HG02610 (cell line): ENCODE results near the gene KRT35.

Experiments used
- ATAC-seq: cut with Tn5 transposase; IDR thresholded peaks from one replicate; pipeline ENCODE4 v1.9.1; 2021; ENCODE audit warnings: mild to moderate bottlenecking, moderate library complexity; ENCODE audit not compliant: unreplicated experiment

KRT35 gene

DNA sequence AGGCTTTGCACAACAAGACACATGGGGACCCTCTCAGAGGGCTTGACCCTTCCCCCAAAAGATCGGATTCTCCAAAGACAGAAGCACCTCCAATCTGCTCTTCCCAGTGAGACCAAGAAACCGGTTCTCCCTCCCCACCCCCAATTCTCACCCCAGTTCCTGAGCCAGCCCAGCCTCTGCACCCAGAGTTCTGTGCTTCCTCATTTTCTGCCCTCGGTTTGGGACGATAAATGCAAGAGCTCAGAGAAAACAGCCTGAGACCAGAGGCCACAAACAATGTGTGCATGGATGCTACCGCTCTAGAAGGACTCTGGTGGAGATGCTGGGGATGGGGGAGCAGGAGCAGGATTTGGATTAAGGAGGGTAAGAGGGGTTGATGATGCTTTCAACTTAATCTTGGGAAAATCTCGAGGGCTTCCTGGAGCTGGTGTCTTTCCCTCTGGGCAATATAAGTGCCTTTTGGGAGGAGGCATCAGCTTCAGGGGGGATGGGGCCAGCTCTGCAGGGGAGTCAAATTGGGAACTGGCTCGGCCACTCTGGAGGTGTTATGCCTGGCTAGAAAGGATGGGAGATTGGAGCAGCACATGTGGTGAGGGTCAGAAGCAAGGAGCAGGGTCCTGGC lies 31.7 kb upstream of the KRT35 start:
- no peak for ATAC-seq

DNA sequence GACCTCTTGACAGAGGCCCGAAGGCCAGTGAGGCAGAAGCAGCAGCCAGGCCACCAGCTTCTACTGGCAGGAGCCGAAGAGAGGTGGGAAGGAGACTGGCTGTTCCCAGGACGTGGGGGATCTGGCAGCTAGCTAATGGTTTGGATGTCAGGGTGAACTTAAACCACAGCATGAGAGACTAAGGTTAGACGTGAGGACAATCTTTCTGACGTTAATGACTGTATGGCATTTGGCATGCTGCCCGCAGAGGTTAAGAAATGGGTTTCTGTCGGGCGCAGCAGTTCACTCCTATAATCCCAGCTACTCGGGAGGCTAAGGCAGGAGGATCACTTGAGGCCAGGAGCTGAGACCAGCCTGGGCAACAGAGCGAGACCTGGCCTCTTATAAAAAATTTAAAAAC lies 30.8 kb upstream of the KRT35 start:
- no peak for ATAC-seq

DNA sequence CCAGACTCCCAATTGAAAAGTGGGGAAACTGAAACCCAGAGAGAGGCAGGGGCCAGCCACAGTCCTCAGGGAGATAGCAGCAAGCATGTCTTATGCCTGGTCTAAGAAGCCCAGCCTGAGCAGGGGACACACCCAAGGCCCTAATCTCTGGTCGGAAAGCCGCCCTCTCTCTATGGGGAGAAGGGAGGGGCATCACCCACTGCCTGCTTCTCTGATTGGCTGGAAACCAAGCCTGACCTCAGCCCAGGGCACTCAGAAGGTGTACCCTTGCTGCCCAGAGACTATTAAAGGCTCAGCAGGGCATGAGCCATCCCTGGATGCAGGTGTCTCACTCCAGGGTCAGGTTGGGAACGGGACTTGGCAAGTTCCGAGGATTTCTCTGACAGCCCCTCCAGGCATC lies 30.2 kb upstream of the KRT35 start:
- ATAC-seq = no peak

DNA sequence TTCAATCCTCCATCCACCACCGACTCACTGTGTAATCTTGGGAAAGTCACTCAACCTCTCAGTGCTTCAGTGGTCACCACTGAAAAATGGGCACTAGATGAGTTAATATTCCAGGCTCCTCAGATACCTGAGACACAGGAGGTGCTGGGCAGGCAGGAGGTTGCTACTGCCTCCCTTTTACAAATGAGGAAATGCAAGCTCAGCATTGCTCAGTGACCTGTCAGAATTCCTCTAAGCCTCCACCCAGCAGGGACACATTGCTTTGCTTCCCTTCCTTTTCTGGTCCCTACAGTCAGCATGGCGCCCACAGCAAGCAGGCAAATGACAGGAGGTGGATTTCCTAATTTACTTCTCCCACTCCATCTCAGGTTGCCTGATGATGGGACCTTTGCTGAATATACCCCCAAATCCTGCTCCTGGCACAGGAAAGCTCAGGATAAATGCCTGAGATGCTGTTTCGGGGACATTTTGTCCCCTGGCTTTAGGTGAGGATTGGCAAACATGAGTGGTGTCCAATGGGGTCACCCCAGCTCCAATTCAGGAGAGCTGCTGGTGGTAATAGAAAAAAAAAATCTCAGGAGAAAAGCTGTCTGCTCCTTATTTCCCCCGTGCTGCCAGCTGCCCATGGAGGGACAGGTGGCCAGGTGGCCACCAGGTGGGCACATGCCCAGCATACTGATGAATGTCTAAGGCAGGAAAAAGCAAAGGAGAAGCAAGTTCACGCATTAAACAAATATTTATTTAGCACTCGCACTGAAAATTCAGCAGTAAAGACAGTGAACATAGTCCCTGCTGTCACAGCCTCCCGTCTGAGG lies 29.5 kb upstream of the KRT35 start:
- ATAC-seq = no peak

DNA sequence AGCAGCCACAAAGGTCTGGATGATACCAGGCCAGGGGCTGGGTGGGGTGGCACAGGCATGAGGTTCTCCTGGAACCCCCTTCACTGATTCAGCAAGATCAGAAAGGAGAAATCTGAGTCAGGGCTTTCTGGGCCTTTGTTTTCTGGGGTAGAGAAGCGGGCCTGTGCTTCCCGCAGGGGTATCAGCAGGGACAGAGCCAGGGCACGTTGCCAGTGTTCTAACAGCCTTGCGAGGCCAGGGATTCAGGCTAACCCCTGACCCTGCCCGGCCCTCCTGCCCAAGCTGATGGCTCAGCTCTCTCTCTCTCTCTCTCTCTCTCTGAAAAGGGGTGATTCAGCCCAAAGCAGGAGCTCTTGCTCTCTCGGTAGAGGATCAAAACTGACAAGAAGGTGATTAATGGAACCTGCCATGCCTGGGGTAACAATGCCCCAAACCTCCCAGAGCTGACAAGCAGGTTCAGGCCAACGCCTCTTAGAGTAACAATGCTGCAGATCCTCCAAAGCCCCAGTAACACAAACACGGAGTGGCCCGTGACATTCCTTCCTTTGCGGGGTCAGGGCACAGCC lies 26.4 kb upstream of the KRT35 start:
- ATAC-seq = no peak

DNA sequence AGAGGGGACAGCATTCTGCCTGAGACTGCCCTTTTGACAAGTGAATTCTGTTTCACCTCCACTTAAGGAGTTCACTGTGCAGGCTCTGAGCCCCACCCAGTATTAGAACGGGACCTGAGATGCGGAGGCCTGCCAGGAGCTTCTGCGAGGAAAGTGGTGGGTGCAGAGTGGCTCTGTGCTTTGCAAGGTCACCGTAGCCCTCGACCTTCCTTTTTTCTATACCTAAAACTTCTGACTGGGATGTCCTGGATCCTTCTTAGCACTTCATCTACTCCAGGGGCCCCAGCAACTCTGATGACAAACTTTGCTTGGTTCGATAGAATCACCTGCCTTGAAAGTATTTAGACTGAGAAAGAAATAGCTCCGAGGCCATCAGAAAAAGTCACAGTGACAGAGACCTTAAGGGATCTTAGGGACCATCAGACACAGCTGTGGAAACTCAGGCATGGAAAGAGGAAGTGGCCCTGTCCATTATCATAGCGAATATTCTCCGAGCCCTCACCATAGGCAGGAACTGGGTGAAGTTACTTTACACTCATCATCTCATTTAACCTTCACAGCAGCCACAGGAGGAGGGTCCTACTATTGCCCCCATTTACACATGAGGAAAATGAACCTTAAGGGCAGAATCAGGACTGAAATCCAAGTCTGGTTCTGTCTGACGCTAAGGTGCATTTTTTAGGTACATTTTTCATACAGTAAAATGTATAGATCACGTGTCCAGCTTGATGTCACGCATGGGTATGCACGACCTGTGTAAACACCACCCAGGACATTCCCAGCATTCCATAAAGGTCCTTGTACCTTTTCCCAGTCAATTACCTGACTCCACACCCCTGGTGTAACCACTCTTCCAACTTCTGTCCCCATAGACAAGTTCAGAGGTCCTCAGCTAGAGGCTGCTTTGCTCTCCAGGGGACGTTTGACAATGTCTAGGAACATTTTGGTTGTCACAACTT lies 25.1 kb upstream of the KRT35 start:
- ATAC-seq = no peak

DNA sequence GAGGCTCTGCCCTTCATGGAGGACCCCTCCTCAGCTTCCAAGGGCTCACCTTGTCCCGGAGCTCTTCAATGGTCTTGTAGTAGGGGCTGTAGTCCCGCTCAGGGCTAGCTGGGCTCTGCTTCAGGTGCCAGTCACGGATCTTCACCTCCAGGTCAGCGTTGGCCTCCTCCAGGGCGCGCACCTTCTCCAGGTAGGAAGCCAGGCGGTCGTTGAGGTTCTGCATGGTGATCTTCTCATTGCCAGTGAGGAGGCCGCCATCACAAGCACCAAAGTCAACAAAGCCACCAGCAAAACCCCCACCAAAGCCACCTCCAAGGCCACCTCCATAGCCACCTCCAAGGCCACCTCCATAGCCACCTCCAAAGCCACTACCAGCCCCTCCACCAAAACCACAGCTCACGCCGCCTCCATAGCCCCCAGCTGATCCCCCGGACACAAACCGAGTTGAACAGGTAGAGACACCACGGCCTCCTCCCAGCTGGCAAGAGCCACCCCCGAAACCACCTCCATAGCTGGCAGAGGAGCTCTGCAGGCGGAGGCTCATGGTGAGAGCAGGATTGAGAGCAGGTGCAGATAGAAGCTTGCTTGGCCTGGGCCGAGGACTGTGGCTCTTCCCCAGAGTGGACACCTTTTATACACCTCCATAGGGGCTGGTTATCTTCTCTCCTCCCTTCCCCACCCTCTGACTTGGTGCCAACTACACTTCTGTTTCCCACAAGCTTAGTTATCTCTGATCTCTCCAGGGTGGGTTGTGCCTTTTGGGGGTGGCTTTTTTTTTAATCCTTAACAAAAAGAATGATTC lies 24.3 kb upstream of the KRT35 start, which contains the start of gene KRT13:
Gene KRT13 (minus strand): TSS at position 606 of the 802 bp plus-strand sequence. CDS start 62 bp downstream, at position 544.
- no peak for ATAC-seq

DNA sequence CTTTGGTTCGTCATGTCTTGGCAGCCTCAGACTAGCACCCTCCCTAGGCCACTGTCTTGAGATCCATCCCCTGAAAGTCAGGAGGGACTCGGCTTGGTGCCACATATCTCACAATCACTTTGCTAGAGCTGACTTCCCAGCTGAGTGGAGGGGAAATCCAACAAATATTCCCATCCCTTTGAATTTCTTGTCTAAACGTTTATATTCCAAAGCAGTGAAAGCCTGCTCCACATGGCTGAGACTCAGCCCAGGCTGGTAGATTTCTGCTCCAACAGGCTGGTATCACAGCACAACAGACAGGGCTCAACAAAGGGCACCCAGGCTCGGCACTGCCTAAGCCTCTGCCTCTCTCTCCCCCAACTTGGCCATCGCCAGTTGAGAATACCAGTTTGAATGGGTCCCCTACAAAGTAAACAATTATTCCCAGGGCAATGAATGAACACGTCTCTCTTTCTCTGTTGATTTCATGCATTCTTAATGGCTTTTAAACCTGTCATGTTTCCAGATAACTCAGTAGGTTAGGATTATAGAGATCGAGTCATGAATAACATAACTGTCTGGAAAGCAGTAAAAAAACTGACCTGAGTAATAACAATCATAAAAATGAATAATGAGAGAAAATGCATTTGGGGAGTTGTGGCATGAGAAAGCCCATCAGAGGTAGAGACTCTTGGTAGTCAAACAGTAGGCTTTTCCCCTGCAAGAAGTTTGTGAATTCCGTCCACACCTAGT lies 23.5 kb upstream of the KRT35 start:
- no peak for ATAC-seq

DNA sequence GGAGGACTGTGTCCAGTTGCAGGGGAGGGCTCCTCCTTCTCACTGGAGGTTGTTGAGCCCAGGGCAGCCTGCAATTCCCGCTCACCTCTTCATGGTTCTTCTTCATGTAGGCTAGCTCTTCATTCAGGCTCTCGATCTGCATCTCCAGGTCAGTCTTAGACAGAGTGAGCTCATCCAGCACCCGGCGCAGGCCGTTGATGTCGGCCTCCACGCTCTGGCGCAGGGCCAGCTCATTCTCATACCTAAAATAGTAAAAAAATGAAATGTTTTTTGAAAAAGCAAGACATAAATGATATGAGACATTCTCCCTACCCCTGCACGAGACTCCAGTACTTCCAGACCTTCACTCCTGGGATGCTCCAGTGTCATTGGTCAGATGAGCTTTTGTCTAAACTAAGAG lies 22.3 kb upstream of the KRT35 start:
- no peak for ATAC-seq

DNA sequence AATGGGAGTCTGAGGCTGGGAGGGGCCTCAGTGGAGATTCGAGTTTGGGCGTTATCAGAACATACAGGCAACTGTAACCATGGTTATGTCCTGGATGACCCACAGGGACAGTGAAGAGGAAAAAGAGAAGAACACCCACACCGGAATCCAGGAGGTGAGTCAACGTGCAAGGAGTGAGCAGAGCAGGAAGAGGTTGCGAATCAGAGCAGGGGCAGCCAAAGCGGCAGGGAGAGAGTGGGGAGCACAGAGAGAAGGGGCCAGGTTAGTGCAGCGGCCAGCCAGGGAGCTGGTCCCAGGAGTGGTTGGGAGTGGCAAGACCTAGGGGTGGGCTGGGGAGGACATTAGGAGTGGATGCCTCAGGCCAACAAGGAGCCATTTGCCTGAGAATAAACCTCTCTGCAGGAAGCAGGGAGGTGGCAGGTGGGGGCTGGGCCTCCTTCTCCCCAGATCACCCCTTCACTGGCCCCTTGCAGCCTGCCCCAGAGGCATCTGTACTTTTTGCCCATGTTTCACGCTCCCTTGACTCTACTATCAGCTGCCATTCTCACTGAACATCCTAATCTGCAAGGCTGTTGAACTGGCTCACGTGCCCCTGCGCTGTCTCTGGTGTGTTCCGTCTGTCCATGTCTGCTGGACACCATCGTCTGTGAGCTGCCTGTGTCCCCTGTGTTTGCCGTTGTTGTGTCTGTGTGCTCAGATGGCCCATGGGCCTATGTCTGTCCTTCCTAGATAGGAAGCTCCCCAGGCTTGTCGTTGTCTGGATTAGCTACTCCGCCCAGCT lies 19.4 kb upstream of the KRT35 start:
- ATAC-seq = no peak

DNA sequence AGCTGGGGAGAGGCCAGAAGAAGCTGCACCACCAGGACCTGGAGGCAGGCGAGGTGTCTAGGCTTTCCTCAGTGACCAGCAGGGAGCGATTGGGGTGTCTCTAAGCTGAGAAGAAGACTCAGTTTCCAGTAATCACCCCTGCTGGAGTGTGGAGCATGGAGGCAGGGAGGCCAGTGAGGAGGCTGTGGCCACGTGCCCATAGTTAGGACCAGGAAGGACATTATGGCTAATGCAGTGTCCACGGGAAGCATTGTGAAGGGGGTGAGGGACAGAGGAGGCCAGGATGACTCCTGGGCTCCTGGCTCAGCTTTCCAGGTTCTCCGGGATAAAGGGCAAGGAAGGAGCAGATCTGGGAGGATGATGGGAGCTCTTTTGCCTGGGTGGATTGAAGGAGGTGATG lies 18.8 kb upstream of the KRT35 start:
- no peak for ATAC-seq

DNA sequence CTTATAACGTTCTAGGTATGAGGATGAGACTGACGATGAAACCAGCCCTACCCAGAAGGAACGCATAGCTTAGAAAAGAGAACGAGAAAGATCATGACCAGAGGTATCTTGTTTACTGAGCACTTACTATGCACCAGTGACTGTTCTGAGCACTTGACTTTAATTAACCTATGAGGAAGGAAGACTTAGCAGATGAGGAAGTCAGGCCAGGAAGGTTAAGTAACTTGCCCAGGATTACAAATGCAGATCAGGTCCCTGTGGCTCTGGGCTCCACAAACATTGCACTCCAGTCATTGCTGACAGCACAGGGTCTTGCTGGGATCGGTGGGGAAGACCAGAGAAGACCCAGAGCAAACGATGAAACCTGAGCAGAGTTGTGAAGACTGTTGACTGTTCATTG lies 17.3 kb upstream of the KRT35 start:
- ATAC-seq = no peak

DNA sequence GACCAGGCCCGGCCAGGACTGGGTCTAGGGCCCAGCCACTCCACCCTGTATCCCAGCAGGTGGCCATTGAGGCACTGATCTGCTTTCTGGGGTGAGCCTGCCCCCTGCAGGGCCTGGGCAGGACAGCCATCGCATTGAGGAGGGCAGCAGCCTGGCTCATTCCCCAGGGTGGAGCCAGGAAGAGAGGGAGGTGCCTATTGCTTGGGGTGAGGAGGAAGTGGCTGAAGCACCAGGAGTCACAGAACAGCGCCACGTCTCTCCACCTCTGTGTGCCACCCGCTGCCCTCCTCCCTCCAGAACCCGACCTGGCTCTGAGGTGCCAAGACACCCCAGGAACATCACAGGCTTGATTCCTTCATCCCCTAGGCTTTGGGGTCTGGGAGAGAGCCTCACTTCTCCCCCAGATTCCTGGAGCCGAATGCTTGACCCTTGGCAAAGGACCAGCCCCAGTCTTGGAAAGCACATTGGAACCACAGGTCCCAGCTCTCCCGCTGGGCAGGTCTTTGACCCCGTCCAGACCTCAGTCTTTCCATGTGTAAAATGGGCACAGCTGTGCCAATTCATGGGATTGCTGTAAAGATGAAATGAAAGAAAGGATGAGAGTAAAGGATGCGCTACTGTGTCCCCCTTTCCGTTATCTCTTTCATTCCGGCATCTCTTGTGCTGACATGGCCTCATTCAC lies 16.0 kb upstream of the KRT35 start:
- peak; percentile 76 for ATAC-seq

DNA sequence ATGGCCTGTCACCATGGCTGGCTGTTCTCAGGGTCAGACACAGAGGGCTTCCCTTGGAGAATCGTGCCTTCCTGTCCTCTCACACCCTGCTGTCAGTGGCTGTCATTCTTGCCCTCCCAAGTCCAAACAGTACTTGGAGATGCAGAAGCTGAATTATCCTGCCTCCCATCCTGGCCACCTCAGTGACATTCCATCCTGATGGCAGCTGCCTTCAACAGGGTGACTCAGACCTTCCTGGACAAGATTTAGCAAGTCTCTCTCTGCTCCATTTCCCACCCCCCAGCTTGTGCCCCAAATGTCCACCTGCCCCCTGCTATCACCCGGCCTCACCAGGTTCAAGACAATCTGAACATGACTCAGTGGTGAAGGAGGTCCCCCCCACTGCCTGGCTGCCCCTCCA lies 13.6 kb upstream of the KRT35 start:
- no peak for ATAC-seq

DNA sequence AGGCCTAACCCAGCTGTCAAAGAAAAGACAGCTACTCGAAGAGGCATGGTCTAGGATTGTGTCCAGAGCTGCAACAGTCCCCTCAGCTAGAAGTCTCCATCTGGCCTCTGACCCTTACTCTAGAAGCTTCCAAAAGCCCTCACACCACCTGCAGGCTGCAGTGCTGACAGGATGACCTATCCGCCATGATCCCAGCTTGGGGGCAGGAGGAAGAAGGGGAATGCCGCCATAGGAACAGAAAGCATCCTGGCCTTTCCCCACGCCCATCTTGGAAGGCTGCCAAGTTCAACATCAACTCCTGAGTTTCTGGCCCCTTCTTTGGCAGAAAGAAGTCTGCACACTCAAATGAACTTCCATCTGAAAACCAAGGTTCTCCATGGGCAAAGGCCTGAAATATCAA lies 11.8 kb upstream of the KRT35 start:
- no peak for ATAC-seq

DNA sequence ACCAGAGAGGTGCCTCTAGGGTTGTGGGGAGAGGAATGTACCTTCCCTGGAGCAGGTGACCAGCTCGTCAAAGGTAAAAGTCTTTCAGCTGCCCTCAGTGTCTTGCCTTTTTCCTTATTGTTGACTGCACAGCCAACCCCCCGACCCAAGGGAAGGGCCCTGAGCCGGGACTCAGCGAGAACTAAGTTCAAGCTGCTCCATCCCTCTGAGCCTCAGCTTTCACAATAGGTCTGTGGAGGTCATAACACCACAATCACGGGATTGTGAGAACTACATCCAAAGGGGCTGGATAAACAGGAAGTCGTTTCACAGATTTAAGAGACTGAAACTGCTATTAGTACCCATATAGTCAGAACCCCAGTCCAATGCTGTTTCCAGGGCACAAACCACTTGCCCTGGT lies 11.4 kb upstream of the KRT35 start:
- no peak for ATAC-seq

DNA sequence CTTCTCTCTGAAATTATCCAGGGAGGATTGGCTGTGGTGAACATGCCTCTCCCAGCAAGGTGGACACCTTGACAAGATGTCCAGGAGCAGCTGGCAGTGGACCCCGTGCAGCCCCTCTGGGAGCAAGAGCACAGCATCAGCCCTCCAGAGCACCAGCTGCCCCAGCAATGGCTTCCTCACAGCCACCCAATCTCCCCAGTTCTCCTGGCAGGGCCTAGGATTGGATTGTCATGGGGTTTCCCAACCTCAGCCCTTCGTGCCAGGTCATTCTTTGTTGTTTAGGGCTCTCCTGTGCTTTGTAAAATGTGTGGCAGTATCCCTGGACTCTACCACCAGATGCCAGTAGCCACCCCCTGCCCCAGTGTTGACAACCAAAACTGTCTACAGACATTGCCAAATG lies 10.5 kb upstream of the KRT35 start:
- no peak for ATAC-seq
